T-helper 1 cell treated with Interleukin-12 subunit alpha and Interleukin-12 subunit beta and Interleukin-4 antibody, amounts not matched to agents 30 μg/mL and 1 μg/mL, for 36 hours (primary cell): ENCODE results near the gene PPP2R5D.

Source experiments
- H3K27ac Mint-ChIP-seq: one replicate; pipeline ENCODE4 v1.8.0; 2021; ENCODE audit warnings: mild to moderate bottlenecking, mixed read lengths
- H3K27me3 Mint-ChIP-seq: one replicate; pipeline ENCODE4 v1.8.0; 2021; ENCODE audit warnings: low read depth, mixed read lengths
- H3K36me3 Mint-ChIP-seq: one replicate; pipeline ENCODE4 v1.8.0; 2021; ENCODE audit warnings: low read depth, mixed read lengths
- H3K4me1 Mint-ChIP-seq: one replicate; pipeline ENCODE4 v1.8.0; 2021; ENCODE audit warnings: low read depth, mixed read lengths
- H3K4me3 Mint-ChIP-seq: one replicate; pipeline ENCODE4 v1.8.0; 2021; ENCODE audit warnings: mild to moderate bottlenecking, moderate library complexity, mixed read lengths
- H3K9me3 Mint-ChIP-seq: one replicate; pipeline ENCODE4 v1.8.0; 2021; ENCODE audit warnings: mixed read lengths

The PPP2R5D gene

DNA sequence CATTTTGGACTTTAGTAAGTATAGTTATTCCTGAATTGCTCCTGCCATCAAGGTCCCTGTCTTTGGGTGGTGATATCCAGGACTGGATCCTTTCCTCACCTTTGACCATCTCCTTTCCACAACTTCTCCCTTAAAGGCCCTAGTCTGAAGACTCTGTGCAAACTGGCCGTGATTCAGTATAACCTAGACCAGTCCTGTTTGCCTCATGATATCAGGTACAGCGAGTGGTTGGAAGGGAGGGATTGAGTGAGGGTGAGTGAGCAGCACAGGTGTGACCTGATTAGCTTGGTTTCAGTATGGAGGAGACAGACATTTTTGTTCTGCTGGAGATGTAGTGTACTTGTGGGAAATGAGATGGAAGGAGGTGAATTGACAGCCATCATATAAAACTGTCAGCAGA is 34.8 kb downstream of the PPP2R5D start:
- peaks cover 25% of the 10 kb centered on the region for H3K4me1 Mint-ChIP-seq
- H3K27ac Mint-ChIP-seq, result no peak overlapping the region
- no peak overlapping the region for H3K4me3 Mint-ChIP-seq
- no peaks in the 10 kb centered on the region for H3K9me3 Mint-ChIP-seq
- H3K36me3 Mint-ChIP-seq, result peaks cover 31% of the 10 kb centered on the region
- no peaks in the 10 kb centered on the region for H3K27me3 Mint-ChIP-seq

DNA sequence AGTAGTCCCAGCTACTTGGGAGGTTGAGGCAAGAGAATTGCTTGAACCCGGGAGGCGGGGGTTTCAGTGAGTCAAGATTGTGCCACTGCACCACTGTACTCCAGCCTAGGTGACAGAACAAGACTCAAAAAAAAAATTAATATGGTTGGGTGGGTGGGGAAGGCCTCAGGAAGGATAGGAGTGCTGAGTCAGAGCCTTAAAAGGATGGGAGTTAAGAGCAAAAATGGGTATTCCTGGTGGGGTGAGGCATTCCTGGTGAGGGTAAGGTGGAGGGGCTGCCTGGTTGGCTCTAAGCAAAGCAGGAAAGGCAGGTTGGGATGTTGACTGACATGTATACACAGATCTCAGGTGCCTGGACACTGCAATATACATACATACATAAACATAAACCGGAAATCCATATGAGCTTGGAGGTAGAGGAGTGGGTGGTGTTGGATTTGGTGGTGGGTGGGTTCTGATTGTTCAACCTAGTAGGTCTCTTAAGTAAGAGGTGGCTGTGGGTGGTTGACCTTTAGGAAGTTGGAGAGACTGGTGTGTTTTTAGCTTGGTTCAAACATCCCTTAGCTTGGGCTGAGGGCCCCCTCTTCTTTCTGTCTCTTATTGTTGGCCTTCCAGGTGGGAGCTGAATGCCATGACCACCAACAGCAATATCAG is 35.8 kb downstream of the PPP2R5D start:
- Mint-ChIP-seq H3K27me3 (no peaks in the 10 kb centered on the region), H3K9me3 (no peaks in the 10 kb centered on the region), H3K36me3 (peaks cover 41% of the 10 kb centered on the region)

DNA sequence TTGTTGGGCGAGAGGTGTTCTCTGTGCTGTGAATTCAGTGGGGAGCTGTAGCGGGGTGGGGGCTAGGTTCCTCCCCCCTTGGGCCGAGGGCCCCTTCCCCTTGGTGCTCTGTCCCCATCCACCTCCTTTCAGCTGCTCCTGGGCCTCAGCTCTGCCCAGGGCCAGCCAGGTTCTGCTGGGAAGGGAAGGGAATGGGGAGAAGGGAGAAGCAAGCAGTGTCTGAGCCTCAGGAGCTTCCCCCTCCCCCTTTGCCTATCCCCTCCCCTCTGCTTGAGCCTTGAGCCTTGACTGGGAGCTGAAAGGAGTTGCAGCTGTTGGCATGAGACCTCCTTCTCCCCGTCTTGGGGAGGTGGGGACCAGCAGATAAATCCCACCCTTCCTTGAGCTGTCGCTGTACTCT is 36.5 kb downstream of the PPP2R5D start:
- Mint-ChIP-seq H3K4me3 (peak overlapping the region; percentile 83), H3K36me3 (peaks cover 44% of the 10 kb centered on the region), H3K27ac (peak overlapping the region; percentile 80), H3K9me3 (no peaks in the 10 kb centered on the region), H3K4me1 (peaks cover 24% of the 10 kb centered on the region), H3K27me3 (no peaks in the 10 kb centered on the region)

More for the DNA sequence above, 35.8 kb downstream of the PPP2R5D start:
- Mint-ChIP-seq H3K27ac (peak overlapping the region; percentile 76), H3K4me3 (peak overlapping the region; percentile 59), H3K4me1 (peaks cover 25% of the 10 kb centered on the region)

DNA sequence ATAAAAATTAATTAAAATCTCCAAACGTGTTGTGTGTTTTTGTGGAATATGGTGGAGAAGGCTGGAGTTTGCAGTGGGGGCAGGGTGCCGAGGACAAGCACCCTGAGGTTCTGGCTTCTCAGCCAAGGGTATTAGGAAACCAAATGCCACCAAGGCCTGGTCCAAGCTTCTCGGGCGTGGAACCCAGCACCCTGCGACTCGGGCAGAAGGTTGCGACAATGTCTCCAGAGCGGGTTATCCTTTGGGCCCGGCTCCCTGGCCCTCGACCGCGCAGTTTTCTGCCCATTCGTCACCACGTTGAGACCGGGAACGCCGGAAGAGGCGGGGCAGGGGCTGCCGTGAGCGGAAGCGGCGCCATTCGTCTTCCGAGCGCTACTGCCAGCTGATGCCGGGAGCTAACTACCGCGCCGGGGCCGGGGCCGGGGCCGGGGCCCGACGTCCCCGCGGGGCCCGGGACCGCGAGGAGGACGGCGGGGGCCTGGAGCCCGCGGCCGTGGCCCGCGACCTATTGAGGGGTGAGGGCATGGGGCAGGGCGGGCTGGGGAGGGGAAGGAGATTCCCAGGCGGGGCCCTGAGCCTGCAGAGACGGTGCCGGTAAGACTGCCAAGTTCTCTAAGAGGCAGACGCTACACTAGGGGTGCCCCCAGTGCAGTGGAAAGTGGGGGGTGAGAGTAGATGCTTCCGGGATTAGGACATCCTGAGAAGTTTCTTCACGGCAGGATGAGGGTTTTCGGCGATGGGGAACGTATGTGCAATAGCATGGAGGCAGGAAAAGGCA is 37.1 kb downstream of the PPP2R5D start, which contains the start of gene RRP36:
Gene RRP36, plus strand, starts transcription at position 354 of the 778 bp plus-strand sequence. Its CDS starts 32 bp downstream, at position 386.
- H3K36me3 Mint-ChIP-seq, result peaks cover 44% of the 10 kb centered on the region
- H3K4me3 Mint-ChIP-seq, result peak within 1 kb of the TSS; percentile 98
- peaks cover 21% of the 10 kb centered on the region for H3K4me1 Mint-ChIP-seq
- H3K27me3 Mint-ChIP-seq, result no peaks in the 10 kb centered on the region
- H3K9me3 Mint-ChIP-seq, result no peaks in the 10 kb centered on the region
- peak within 1 kb of the TSS; percentile 85 for H3K27ac Mint-ChIP-seq

GRCh38 chr6:43024436-43024835 is 40.1 kb downstream of the PPP2R5D start:
- Mint-ChIP-seq H3K4me1 (peaks cover 17% of the 10 kb centered on the region), H3K9me3 (no peaks in the 10 kb centered on the region), H3K27me3 (no peaks in the 10 kb centered on the region), H3K27ac (peak overlapping the region; percentile 56), H3K36me3 (peaks cover 40% of the 10 kb centered on the region), H3K4me3 (no peak overlapping the region)

GRCh38 chr6:43026365-43026764 is 42.0 kb downstream of the PPP2R5D start:
- Mint-ChIP-seq H3K4me3 (no peak overlapping the region), H3K4me1 (peaks cover 13% of the 10 kb centered on the region), H3K27ac (no peak overlapping the region), H3K36me3 (peaks cover 39% of the 10 kb centered on the region), H3K27me3 (no peaks in the 10 kb centered on the region), H3K9me3 (no peaks in the 10 kb centered on the region)

- Mint-ChIP-seq H3K9me3 (no peaks in the 10 kb centered on the region), H3K27me3 (no peaks in the 10 kb centered on the region), H3K4me3 (no peak overlapping the region), H3K4me1 (peaks cover 9% of the 10 kb centered on the region), H3K36me3 (peaks cover 50% of the 10 kb centered on the region), H3K27ac (no peak overlapping the region)
Measured at GRCh38 chr6:43029120-43029519, 44.8 kb downstream of the PPP2R5D start.

GRCh38 chr6:43032326-43032725 is 48.0 kb downstream of the PPP2R5D start:
- no peaks in the 10 kb centered on the region for H3K9me3 Mint-ChIP-seq
- H3K27ac Mint-ChIP-seq, result no peak overlapping the region
- no peaks in the 10 kb centered on the region for H3K4me1 Mint-ChIP-seq
- peaks cover 40% of the 10 kb centered on the region for H3K36me3 Mint-ChIP-seq
- H3K4me3 Mint-ChIP-seq, result no peak overlapping the region
- H3K27me3 Mint-ChIP-seq, result no peaks in the 10 kb centered on the region

- no peak overlapping the region for H3K27ac Mint-ChIP-seq
- H3K4me3 Mint-ChIP-seq, result no peak overlapping the region
- H3K27me3 Mint-ChIP-seq, result no peaks in the 10 kb centered on the region
- H3K4me1 Mint-ChIP-seq, result no peaks in the 10 kb centered on the region
- H3K9me3 Mint-ChIP-seq, result no peaks in the 10 kb centered on the region
- peaks cover 39% of the 10 kb centered on the region for H3K36me3 Mint-ChIP-seq
Measured at GRCh38 chr6:43033496-43034189, 49.3 kb downstream of the PPP2R5D start.

DNA sequence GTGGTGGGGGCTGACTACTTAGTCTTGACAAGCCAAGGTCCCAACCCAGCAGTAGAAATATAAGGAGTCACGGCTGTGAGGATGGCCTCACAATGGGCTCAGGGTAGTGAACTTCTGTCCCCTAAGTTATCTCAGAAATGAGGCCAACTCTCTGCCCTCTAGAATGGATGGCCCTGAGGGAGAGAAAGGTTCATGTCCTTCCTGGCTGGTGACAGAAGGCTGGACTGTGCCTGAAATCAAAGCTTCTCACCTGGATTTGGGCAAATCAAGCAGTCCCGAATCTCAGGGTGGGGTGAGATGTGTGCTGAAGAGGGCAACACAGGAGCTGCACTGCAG is 49.8 kb downstream of the PPP2R5D start:
- Mint-ChIP-seq H3K27me3 (no peaks in the 10 kb centered on the region), H3K36me3 (peaks cover 35% of the 10 kb centered on the region)

GRCh38 chr6:43035495-43036194 is 51.3 kb downstream of the PPP2R5D start:
- H3K27me3 Mint-ChIP-seq, result no peaks in the 10 kb centered on the region
- H3K4me3 Mint-ChIP-seq, result no peak overlapping the region
- peaks cover 28% of the 10 kb centered on the region for H3K36me3 Mint-ChIP-seq
- H3K9me3 Mint-ChIP-seq, result no peaks in the 10 kb centered on the region
- H3K4me1 Mint-ChIP-seq, result no peaks in the 10 kb centered on the region
- H3K27ac Mint-ChIP-seq, result no peak overlapping the region

More for the DNA sequence above, 49.8 kb downstream of the PPP2R5D start:
- Mint-ChIP-seq H3K4me1 (no peaks in the 10 kb centered on the region), H3K4me3 (no peak overlapping the region), H3K9me3 (no peaks in the 10 kb centered on the region), H3K27ac (no peak overlapping the region)

- Mint-ChIP-seq H3K27ac (no peak overlapping the region), H3K4me3 (no peak overlapping the region), H3K9me3 (no peaks in the 10 kb centered on the region), H3K4me1 (no peaks in the 10 kb centered on the region), H3K36me3 (peaks cover 28% of the 10 kb centered on the region), H3K27me3 (no peaks in the 10 kb centered on the region)
Measured at GRCh38 chr6:43036712-43037111, 52.3 kb downstream of the PPP2R5D start.

GRCh38 chr6:43037197-43037596 is 52.8 kb downstream of the PPP2R5D start:
- Mint-ChIP-seq H3K9me3 (no peaks in the 10 kb centered on the region), H3K36me3 (peaks cover 27% of the 10 kb centered on the region), H3K27ac (no peak overlapping the region), H3K4me1 (no peaks in the 10 kb centered on the region), H3K27me3 (no peaks in the 10 kb centered on the region), H3K4me3 (no peak overlapping the region)

GRCh38 chr6:43037706-43038105 is 53.3 kb downstream of the PPP2R5D start:
- H3K4me1 Mint-ChIP-seq, result no peaks in the 10 kb centered on the region
- H3K36me3 Mint-ChIP-seq, result peaks cover 28% of the 10 kb centered on the region
- H3K9me3 Mint-ChIP-seq, result no peaks in the 10 kb centered on the region
- H3K27me3 Mint-ChIP-seq, result no peaks in the 10 kb centered on the region
- no peak overlapping the region for H3K4me3 Mint-ChIP-seq
- no peak overlapping the region for H3K27ac Mint-ChIP-seq
